ENCODE results near the gene BMP8B. TPM values are rescaled to one million over a fixed set of nuclear protein-coding genes. Genes with fewer than 3 reads are reported as not detected.
"Not testable (repeated sequence)": the region's sequence is repeated elsewhere in the genome, so short reads cannot be mapped to it uniquely, and the experiment has no call there.

BMP8B gene
- total and polyA plus RNA-seq, 8 donors: 1.0 to 2.8 (median 1.8) TPM

DNA sequence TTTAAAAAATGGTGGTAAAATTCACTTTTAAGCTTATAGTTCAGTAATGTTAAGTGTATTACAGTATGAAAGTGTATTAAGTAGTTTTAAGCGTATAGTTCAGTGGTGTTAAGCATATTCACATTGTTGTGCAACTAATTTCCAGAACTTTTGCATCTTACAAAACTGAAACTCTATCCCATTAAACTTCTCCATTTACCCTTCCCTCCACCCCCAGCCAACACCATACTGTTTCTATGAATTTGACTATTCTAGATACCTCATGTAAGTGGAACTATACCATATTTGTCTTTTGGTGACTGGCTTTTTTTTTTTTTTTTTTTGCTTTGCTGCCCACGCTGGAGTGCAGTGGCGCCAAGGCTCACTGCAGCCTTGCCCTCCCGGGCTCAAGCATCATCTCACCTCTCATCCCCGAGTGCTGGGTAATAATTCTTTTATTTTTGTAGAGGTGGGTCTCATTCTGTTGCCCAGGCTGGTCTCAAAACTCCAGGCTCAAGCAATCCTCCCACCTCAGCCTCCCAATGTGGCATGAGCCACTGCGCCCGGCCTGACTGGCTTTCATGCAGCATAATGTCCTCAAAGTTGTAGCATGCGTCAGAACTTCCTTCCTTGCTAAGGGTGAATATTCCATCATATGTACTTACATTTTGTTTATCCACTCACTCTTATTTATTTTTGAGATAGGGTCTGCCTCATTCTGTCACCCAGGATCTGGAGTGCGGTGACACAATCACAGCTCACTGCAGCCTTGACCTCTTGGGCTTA, 45.1 kb upstream of the BMP8B start:
- intact Hi-C loops (cut with DNase I): no loop called here
- Histone ChIP-seq H3K27ac (no peak overlapping the region), H3K4me1 (no peaks in the 10 kb centered on the region), H3K4me3 (no peak overlapping the region), H3K9me3 (no peaks in the 10 kb centered on the region), H3K36me3 (peaks cover 0 to 12% of the 10 kb centered on the region in 2 donors), H3K27me3 (peaks cover 0 to 3% of the 10 kb centered on the region in 2 donors)
- TF ChIP-seq, protein P1, sequence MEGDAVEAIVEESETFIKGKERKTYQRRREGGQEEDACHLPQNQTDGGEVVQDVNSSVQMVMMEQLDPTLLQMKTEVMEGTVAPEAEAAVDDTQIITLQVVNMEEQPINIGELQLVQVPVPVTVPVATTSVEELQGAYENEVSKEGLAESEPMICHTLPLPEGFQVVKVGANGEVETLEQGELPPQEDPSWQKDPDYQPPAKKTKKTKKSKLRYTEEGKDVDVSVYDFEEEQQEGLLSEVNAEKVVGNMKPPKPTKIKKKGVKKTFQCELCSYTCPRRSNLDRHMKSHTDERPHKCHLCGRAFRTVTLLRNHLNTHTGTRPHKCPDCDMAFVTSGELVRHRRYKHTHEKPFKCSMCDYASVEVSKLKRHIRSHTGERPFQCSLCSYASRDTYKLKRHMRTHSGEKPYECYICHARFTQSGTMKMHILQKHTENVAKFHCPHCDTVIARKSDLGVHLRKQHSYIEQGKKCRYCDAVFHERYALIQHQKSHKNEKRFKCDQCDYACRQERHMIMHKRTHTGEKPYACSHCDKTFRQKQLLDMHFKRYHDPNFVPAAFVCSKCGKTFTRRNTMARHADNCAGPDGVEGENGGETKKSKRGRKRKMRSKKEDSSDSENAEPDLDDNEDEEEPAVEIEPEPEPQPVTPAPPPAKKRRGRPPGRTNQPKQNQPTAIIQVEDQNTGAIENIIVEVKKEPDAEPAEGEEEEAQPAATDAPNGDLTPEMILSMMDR (IDR thresholded peaks at IDR 0.05): no peak
- ATAC-seq: peak; percentile 72
- no peak for DNase-seq

DNA sequence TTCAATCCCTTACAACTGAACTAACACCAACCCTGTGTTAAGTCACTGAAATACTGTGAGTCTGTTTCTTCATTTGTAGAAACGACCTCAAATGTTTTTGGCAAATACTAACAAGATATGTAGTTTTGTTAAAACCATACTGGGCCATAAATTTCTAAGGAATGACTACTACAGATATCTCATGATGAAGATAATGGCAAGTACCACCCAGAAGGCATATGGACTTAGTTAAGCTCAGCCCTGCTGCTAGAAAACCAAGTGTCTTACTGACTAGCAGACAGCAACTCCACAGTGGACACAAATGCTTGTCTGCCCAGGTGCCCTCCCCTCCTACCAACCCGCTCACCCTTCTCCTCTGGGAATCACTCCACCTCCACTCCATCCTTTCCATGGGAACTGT, 44.5 kb upstream of the BMP8B start:
- Histone ChIP-seq H3K36me3 (peaks cover 0 to 7% of the 10 kb centered on the region in 2 donors), H3K27ac (no peak overlapping the region), H3K27me3 (peaks cover 0 to 3% of the 10 kb centered on the region in 2 donors), H3K9me3 (no peaks in the 10 kb centered on the region), H3K4me1 (no peaks in the 10 kb centered on the region), H3K4me3 (no peak overlapping the region)
- intact Hi-C loops (cut with DNase I): no loop called here
- no peak for ATAC-seq
- TF ChIP-seq, protein P1 (IDR thresholded peaks at IDR 0.05): no peak
- no peak for DNase-seq

DNA sequence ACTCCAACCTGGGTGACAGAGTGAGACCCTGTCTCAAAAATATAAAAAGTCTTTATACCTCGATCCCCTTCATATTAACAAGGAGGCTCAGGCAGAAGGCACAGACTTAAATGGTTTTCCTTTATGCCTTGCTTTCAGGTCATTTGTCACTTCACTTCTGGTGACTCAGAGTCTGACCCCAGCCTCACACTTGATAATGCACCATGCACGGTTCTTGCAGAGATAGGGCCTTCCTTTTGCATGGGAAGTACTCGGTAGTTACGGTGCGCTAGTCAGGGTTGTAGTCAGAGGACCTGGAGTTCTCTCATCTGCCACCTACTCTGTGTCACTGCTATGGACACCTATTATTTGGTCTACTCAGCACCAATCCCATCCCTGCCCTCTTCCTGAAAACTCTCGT, 43.6 kb upstream of the BMP8B start:
- ATAC-seq: no peak
- H3K36me3 ChIP-seq: no peaks in the 10 kb centered on the region
- TF ChIP-seq, protein P1 (IDR thresholded peaks at IDR 0.05): no peak

DNA sequence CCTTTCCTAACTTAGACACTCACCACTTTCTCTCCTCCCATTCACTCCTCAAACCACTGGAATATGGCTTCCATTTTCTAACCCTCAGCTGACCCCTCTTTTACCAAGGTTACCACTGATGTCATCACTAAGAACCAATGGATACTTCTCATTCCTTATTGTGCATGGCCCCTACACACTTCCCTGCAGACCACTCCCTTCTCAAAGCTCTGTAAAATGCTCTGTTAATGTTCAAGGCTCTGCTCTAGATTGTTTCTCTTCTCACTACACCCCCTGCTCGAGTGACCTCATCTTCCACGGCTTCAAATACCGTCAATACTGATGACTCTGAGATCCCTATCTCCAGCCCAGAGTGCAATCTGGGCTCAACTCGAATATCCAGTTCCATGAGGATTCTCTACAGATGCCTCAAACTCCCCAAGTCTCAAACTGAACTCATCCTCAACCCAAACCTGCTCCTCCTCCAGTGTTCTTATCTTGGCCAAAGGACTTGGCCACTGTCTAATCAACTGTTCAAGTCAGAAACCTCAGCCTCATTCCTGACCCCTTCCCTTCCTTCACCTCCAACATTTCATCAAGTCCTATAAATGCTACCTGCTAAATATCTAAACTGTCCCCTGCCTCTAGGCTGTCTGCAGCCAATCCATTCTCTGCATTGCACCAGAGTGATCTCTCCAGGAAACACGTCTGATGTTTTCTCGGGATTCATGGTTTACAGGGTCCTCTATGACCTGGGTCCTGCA, 41.3 kb upstream of the BMP8B start:
- H3K36me3 ChIP-seq: no peaks in the 10 kb centered on the region
- H3K9me3 ChIP-seq: no peaks in the 10 kb centered on the region
- H3K4me1 ChIP-seq: no peaks in the 10 kb centered on the region
- H3K27ac ChIP-seq: no peak overlapping the region
- no peak overlapping the region for H3K4me3 ChIP-seq
- TF ChIP-seq, protein P1 (IDR thresholded peaks at IDR 0.05): no peak
- H3K27me3 ChIP-seq: peaks cover 0 to 3% of the 10 kb centered on the region in 2 donors
- no peak for ATAC-seq
- intact Hi-C loops (cut with DNase I): no loop called here
- DNase-seq: no peak

More for the DNA sequence above, 43.6 kb upstream of the BMP8B start:
- no peaks in the 10 kb centered on the region for H3K4me1 ChIP-seq
- H3K27ac ChIP-seq: no peak overlapping the region
- no peak for DNase-seq
- no peaks in the 10 kb centered on the region for H3K9me3 ChIP-seq
- no peak overlapping the region for H3K4me3 ChIP-seq
- peaks cover 0 to 3% of the 10 kb centered on the region in 2 donors for H3K27me3 ChIP-seq
- intact Hi-C loops (cut with DNase I): no loop called here

DNA sequence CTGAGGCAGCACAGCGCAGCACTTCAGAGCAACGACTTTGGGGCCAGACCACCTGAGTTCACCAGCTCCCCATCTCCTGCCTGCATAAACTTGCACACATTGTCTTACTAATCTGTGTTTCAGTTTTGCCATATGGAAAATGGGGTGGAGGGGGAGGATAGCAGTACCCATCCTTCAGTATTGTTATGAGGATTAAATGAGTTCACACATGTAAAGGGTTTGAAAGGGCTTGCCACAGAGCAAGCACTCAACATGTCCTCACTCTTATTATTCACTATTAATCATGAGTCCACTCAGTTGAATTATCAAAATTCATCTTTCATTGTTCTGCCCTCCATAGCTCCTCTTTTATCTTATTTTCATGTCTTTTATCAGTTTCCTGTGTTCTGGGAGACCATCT, 40.1 kb upstream of the BMP8B start:
- Histone ChIP-seq H3K9me3 (no peaks in the 10 kb centered on the region), H3K36me3 (no peaks in the 10 kb centered on the region), H3K4me3 (no peak overlapping the region), H3K4me1 (no peaks in the 10 kb centered on the region), H3K27me3 (peaks cover 0 to 3% of the 10 kb centered on the region in 2 donors), H3K27ac (no peak overlapping the region)
- TF ChIP-seq, protein P1 (IDR thresholded peaks at IDR 0.05): no peak
- ATAC-seq (no peak), DNase-seq (no peak)
- intact Hi-C loops (cut with DNase I): no loop called here

DNA sequence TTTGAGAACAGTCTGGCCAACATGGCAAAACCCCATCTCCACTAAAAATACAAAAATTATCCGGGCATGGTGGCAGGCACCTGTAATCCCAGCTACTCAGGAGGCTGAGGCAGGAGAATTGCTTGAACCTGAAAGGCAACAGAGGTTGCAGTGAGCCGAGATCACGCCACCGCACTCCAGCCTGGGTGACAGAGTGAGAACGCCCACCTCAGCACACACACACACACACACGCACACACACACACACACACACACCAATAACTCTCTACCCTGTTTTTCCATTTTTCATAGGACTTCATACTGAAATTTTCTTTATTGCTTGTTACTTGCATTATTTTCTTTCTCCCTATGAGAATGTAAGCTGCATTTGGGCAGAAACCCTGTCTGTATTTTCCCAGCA, 39.6 kb upstream of the BMP8B start:
- intact Hi-C loops (cut with DNase I); H3K27ac ChIP-seq; H3K9me3 ChIP-seq; H3K4me1 ChIP-seq; H3K4me3 ChIP-seq; H3K27me3 ChIP-seq; H3K36me3 ChIP-seq; ATAC-seq; DNase-seq: not testable (repeated sequence)

Measured in left lung (tissue), 10 donors.